Measurements from ENCODE around the gene FNDC3A.
A peak's percentile ranks its signal among the peaks of the same experiment; 100 is the strongest.

FNDC3A gene, protein sequence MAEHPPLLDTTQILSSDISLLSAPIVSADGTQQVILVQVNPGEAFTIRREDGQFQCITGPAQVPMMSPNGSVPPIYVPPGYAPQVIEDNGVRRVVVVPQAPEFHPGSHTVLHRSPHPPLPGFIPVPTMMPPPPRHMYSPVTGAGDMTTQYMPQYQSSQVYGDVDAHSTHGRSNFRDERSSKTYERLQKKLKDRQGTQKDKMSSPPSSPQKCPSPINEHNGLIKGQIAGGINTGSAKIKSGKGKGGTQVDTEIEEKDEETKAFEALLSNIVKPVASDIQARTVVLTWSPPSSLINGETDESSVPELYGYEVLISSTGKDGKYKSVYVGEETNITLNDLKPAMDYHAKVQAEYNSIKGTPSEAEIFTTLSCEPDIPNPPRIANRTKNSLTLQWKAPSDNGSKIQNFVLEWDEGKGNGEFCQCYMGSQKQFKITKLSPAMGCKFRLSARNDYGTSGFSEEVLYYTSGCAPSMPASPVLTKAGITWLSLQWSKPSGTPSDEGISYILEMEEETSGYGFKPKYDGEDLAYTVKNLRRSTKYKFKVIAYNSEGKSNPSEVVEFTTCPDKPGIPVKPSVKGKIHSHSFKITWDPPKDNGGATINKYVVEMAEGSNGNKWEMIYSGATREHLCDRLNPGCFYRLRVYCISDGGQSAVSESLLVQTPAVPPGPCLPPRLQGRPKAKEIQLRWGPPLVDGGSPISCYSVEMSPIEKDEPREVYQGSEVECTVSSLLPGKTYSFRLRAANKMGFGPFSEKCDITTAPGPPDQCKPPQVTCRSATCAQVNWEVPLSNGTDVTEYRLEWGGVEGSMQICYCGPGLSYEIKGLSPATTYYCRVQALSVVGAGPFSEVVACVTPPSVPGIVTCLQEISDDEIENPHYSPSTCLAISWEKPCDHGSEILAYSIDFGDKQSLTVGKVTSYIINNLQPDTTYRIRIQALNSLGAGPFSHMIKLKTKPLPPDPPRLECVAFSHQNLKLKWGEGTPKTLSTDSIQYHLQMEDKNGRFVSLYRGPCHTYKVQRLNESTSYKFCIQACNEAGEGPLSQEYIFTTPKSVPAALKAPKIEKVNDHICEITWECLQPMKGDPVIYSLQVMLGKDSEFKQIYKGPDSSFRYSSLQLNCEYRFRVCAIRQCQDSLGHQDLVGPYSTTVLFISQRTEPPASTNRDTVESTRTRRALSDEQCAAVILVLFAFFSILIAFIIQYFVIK

DNA sequence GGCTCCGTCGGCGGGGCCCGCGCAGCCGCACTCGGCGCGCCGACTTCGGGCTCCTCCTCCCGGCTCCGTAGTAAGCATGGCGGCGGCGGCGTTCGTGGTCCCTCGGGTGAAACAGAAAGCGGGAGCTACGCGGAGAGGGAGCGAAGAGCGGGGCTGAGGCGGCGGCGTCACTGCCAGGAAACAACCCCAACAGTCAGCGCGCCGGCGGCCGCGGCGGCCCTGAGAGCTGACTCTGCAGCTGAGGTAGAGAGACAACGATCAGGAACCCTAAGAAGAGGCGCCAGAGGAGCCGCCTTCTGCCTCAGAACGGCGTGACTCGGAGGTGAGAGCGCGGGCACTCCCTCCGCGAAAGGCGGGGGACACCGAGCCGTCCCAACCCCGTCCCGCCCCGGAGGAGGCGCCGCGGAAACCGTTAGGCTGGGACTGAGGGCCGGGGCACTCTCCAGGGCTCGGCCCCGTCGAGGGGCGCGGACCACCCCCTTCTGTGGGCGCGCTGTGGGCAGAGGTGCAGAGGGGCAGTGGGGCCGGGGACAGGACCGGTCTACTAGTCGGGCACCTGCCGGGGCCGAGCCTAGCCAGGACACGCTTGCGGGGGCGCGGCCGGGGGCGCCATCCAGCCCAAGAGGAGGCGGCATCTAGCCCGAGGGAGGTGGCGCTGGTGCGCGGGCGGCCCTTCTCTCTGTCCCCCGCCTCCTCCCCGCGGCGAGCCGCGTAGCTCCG lies at the start of gene FNDC3A:
Gene FNDC3A (plus strand): TSS at position 57 of the 720 bp plus-strand sequence. CDS start 30,279 bp downstream, outside the sequence.
- peak; percentile 93 to 96 (median 95) for DNase-seq

GRCh38 chr13:48928757-48929430 lies 46.8 kb upstream of the FNDC3A start:
- no peak for DNase-seq

DNA sequence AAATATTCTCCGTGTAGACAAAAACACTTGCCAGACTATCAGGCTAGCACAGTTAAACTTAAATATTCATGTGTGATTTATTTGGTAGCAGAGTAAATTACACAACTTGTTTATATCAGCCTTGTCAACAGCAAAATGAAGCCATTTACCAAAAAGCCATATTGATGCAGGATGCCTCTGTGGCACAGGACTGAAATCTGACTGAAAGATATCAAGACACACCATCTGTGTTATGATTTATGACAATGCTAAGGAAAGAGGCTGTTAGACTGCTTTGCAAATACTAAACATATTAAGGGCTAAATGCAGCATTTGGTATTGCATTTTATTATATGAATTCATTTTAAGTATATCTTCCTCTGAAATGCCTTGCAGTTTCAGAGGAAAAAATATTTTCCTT lies 44.8 kb upstream of the FNDC3A start:
- DNase-seq = no peak

- DNase-seq = no peak
Observed at GRCh38 chr13:48938308-48938943, 37.3 kb upstream of the FNDC3A start.

- no peak for DNase-seq
Observed at GRCh38 chr13:48939728-48940127, 36.0 kb upstream of the FNDC3A start.

- DNase-seq = peak in 1 of 3 donors; percentile 9
Observed at GRCh38 chr13:48942131-48942530, 33.6 kb upstream of the FNDC3A start.

DNA sequence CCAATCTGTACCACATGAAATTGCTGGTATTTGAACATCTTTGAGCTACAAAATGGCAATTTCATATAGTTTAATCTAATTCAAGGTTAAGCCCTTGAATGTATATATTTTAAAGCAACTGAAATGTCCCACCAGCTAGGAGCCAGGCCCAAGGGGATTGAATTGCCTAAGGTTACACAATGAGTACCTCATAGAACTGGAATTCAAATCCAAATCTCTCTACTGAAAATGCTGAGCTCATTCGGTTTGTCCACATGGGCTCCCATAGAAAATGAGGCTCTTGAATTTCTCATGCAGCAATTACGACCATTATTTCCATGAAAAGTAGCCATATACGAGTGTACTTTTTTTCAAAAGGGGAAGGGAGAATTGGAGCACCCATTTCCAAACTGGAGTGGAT lies 31.5 kb upstream of the FNDC3A start:
- no peak for DNase-seq

GRCh38 chr13:48945626-48946025 lies 30.1 kb upstream of the FNDC3A start:
- DNase-seq = no peak

DNA sequence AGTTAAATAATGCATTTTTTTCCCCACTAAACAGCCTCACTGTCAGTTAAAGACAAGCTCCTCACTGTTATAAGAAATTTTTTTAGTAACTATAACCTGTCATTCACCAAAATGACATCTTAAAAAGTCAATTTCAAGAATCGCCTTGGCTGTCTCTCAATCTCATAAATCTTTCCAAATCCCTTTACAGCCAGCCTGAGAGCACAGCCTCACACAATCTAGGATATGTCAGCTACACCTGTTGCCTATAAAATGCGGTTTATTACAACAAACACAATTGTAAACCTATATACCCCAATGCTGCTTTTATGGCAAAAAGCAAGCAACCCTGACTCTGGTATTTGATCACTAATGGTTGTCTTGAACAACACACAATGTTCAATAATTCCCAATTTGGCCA lies 29.5 kb upstream of the FNDC3A start:
- DNase-seq = no peak

DNA sequence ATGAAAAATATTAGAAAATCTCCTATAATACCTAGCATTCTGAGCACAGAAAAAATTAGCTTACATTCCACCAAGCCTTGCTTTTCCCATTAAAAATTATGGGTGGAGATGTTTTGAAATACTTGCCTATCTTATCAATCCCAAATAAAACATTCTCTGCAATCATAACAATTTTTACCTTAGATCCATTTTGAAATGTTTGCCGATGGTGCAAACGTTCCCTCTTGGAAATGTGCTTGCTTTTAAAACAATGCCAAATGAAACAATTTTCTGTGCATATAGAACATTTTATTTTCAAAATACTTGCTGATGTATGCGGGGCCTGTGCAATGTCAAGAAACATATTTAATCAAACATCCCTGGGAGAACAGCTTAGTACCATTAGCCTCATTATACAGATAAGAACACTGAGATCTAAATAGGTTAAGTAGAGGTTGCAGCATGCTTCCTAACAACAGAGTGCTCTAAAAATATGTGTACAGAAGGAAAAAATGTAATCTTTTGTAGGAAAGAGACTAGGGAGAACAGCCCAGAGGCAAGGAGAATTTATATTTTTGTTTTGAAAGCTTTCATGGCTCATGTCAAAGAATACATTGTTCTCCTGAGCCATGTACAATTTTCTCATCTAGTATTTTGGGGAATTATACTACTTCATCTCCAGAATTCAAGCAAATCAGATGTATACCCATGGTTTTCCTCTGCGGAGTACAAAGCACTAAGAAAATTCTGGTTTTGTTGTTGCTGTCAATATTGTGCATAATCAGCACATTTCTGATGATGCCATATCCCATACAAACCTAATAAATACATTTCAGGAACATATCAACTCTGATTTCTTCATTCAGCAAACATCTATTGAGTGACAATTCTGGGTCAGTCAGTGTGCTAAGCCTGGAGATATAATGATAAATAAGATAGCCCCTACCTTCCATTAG lies 25.9 kb upstream of the FNDC3A start:
- DNase-seq = no peak

GRCh38 chr13:48950501-48950875 lies 25.2 kb upstream of the FNDC3A start:
- DNase-seq = no peak

DNA sequence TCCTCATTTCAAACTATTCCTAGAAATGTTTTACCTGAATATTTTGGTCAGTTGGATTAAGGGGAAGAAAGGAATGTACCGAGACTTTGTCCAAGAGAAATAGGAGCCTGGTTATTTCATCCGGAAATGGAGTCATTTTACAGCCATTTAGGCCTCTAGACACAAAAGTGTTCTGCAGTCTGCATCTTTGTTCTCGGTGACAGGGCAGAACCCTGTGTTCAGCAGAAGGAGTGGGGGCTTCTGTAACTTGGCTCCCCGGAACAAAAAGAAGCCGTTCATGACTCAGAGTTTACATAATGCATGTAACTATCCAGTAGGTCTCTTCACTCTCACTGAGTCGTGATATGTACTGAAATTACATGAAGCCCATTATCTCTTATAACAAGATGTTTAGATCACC lies 21.6 kb upstream of the FNDC3A start:
- no peak for DNase-seq

DNA sequence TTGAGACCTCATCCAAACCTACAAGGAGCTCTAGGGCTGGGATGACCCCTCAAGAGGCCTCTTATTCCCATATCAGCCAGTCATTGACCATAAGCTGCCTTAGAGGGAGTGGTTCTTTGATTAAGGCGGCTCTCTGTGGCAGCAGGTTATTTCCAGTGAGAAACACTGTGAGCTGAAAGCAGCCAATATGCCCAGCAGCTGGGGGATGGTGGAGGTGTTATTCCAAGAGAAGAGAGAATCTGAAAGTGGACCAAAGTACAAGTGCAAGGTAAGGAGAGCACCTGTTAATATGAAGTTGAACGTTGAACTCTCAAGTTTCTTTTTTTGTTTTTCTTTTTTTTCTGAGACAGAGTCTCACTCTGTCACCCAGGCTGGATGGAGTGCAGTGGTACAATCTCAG lies 20.2 kb upstream of the FNDC3A start:
- DNase-seq = no peak

DNA sequence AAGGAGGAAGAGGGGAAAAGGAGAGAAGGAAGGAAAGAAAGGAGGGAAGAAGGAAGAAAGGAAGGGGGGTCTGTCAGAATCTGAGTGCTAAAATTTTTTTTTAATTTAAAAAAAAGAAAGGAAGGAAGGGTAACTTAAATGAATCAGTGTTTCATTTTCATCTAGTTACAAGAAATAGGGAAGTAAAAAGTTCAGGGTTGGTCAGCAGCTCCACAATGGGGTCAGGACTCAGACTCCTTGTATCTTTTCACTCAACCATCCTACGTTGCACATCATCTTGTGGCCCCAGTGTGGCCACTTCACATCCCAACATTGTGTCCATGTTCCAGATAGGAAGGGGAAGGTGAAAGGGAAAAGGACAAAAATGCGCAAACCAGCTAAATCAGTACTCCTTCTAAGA lies 14.3 kb upstream of the FNDC3A start:
- peak in 2 of 3 donors; percentile 12 to 40 for DNase-seq

DNA sequence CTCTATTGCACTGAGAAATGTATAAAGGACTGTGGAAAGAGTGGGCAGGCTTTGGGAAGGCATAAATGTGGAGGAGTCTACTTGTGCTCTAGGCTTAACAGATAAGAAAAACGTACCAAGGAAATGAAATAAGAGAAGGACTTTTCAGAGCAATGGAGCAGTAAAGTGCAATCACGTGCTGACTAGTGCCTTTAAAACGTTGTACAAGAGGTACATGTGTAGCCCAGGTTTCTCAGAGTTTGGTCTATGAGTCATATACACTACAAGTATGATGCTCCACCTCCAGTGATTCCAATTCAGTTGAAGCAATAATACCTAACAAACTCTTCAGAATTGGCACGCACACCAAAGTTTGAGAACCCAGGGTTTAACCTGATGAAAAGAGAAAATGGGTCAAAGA lies 13.4 kb upstream of the FNDC3A start:
- DNase-seq = no peak

DNA sequence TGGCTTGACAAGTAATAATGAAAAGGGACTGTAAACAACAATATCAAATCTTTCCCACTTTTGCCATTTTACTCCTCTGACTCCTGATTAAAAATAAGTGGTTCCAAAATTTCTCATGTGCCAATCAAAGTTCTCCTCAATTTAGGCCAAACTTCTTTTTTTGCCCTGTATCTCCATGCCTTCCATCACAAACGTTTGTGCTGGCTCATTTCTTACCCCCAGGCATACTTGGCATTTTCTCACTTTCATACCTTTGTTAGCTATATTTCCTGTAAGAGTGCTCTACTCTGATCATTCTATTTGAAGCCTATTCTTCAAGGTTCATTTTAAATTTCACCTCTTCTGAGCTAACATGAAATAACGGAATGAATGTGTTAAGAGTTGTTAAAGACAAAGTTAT lies 10.0 kb upstream of the FNDC3A start:
- no peak for DNase-seq

- no peak for DNase-seq
Observed at GRCh38 chr13:48969685-48970084, 6.0 kb upstream of the FNDC3A start.

DNA sequence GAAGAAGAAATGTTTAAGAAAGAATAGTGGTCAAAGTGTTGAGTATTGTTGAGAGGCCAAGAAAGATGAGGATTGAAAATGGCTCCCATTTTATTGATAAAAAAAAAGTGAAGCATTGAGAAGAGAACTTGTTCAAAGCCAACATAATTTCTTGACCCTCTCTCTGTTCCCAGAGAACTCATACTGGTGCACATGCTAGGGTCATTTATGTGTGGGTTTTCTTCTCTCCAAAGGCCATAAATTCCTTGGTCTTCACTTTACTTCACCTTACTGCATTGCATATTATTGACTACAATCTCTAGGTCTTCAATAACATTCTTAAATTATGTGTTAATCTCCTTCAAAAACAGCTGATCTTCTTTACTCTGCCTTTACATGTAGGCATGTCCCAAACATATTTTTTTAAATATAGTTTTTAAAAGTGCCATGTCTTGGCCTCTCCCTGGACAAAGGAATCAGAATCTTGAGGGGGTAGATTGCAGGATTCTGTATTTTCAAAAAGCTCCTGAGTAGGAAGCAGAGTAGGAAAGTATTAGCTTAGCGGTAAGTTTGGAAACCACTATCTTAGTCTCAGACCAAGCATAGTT lies 1.8 kb upstream of the FNDC3A start:
- DNase-seq = no peak

DNA sequence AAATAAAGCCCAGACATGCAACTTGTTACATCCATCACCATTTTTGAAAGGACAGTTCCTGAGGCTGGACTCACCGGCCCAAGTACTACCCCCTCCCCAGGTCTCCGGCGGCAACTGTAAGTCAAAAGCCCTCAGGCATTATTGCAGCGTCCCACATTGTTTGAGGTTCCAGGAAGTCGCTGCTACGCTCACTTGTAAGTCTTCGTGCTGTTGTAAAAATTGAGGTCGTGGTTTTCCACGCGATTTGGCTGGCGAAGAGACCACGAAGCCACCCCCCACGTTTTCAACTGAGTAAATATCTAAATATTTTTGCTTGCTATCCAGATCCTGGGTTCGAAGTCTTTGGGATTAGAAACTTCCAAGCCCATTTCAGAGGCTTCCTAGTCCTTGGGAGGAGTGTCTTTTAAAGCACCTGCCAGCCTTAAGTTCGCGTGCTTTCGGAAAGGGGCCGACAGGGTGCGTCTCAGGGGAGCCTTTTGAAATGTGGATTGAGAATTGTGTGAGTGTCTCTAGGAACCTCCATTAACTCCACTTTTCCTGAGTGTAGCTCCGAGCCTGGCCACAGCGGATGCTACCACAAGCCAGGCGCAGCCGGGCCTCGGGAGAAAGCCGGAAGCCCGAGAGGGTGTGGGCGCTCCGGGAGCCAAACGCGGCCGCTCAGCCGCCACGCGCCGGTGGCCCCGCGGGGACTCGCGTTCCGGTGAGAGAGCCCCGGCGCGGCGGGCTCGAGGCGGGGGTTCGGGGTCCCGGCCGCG lies 434 bp upstream of the FNDC3A start:
- peak in 2 of 3 donors; percentile 28 to 41 for DNase-seq

All from suppressor macrophage treated with lipopolysaccharide for 1 hour (primary cell).